HepG2 (cell line): Measurements from ENCODE around the gene NT5C1B. TPM values are rescaled to one million over a fixed set of nuclear protein-coding genes. Genes with fewer than 3 reads are reported as not detected.
A peak's percentile ranks its signal among the peaks of the same experiment; 100 is the strongest.

ENCODE experiments used
- ADNP ChIP-seq: sonication (generic); formaldehyde crosslinking; IDR thresholded peaks from 2 replicates; pipeline ENCODE4 v1.4.0; 2020; ENCODE audit warnings: missing genetic modification reagents
- BRCA1 ChIP-seq: sonication (generic); formaldehyde crosslinking; IDR thresholded peaks from 2 replicates; pipeline ENCODE4 v1.4.0; 2020; ENCODE audit warnings: missing genetic modification reagents
- DPF2 ChIP-seq: sonication (generic); formaldehyde crosslinking; IDR thresholded peaks from 2 replicates; pipeline ENCODE4 v1.4.0; 2020; ENCODE audit warnings: mild to moderate bottlenecking, low read depth, missing genetic modification reagents, borderline replicate concordance
- HNF4G ChIP-seq, 2 experiments: sonication (generic) in 1 of 2; formaldehyde crosslinking in 1 of 2; IDR thresholded peaks; 2 replicates each; pipeline versions ENCODE4 v1.4.0 to v1.6.1; 2011 to 2020; ENCODE audit warnings: borderline replicate concordance in 2 of 2, low read depth in 2 of 2, mild to moderate bottlenecking in 2 of 2, low read length in 1 of 2, missing genetic modification reagents in 1 of 2, moderate library complexity in 1 of 2
- KLF6 ChIP-seq: IDR thresholded peaks from 2 replicates; pipeline ENCODE4 v1.8.0; 2016; ENCODE audit warnings: missing biosample characterization, missing genetic modification reagents
- MEIS1 ChIP-seq: sonication (generic); formaldehyde crosslinking; IDR thresholded peaks from 2 replicates; pipeline ENCODE4 v1.9.0; 2021; ENCODE audit warnings: mild to moderate bottlenecking, missing genetic modification reagents, moderate library complexity, borderline replicate concordance
- NFE2 ChIP-seq: sonication (generic); formaldehyde crosslinking; IDR thresholded peaks from 2 replicates; pipeline ENCODE4 v1.4.0; 2020; ENCODE audit warnings: missing genetic modification reagents
- PLRG1 ChIP-seq: fragments of 450-650 bp; conservative IDR thresholded peaks from 2 replicates; pipeline ENCODE4 v1.6.1; 2016
- PTBP1 ChIP-seq: fragments of 200-400 bp; formaldehyde crosslinking; IDR thresholded peaks from 2 replicates; pipeline ENCODE4 v1.6.1; 2018; ENCODE audit warnings: low read length, low read depth; ENCODE audit not compliant: poor library complexity, severe bottlenecking
- SNAI1 ChIP-seq: sonication (generic); formaldehyde crosslinking; IDR thresholded peaks from 2 replicates; pipeline ENCODE4 v1.5.0; 2020; ENCODE audit warnings: mild to moderate bottlenecking, missing genetic modification reagents, borderline replicate concordance
- SSRP1 ChIP-seq: IDR thresholded peaks from 2 replicates; pipeline ENCODE4 v1.6.1; 2016; ENCODE audit warnings: control low read depth
- TERF1 ChIP-seq: sonication (generic); formaldehyde crosslinking; IDR thresholded peaks from 2 replicates; pipeline ENCODE4 v1.8.0; 2022; ENCODE audit warnings: mild to moderate bottlenecking, missing genetic modification reagents, moderate library complexity
- ZHX1 ChIP-seq: sonication (generic); formaldehyde crosslinking; IDR thresholded peaks from 2 replicates; pipeline ENCODE4 v1.8.1; 2022; ENCODE audit warnings: low read depth, mild to moderate bottlenecking, missing genetic modification reagents
- ZKSCAN5 ChIP-seq: sonication (generic); formaldehyde crosslinking; IDR thresholded peaks from 2 replicates; pipeline ENCODE4 v1.5.1; 2020; ENCODE audit warnings: mild to moderate bottlenecking, missing genetic modification reagents
- ZMYM2 ChIP-seq: sonication (generic); formaldehyde crosslinking; IDR thresholded peaks from 2 replicates; pipeline ENCODE4 v1.8.0; 2022; ENCODE audit warnings: mild to moderate bottlenecking, missing genetic modification reagents
- ZNF124 ChIP-seq: sonication (generic); formaldehyde crosslinking; IDR thresholded peaks from 2 replicates; pipeline ENCODE4 v1.4.0; 2020; ENCODE audit warnings: missing genetic modification reagents
- ZNF276 ChIP-seq: sonication (generic); formaldehyde crosslinking; IDR thresholded peaks from 2 replicates; pipeline ENCODE4 v1.4.0; 2020; ENCODE audit warnings: mild to moderate bottlenecking, low read depth, missing genetic modification reagents
- ZNF350 ChIP-seq: sonication (generic); formaldehyde crosslinking; IDR thresholded peaks from 2 replicates; pipeline ENCODE4 v1.4.0; 2020; ENCODE audit warnings: mild to moderate bottlenecking, low read depth, missing genetic modification reagents, borderline replicate concordance
- ZNF546 ChIP-seq: sonication (generic); formaldehyde crosslinking; conservative IDR thresholded peaks from 2 replicates; pipeline ENCODE4 v1.8.1; 2023; ENCODE audit warnings: mild to moderate bottlenecking, missing genetic modification reagents
- ZNF749 ChIP-seq: sonication (generic); formaldehyde crosslinking; IDR thresholded peaks from 2 replicates; pipeline ENCODE4 v1.8.0; 2022; ENCODE audit warnings: mild to moderate bottlenecking, missing genetic modification reagents, moderate library complexity, borderline replicate concordance
- ZSCAN29 ChIP-seq: sonication (generic); formaldehyde crosslinking; conservative IDR thresholded peaks from 2 replicates; pipeline ENCODE4 v1.4.0; 2020; ENCODE audit warnings: mild to moderate bottlenecking, missing genetic modification reagents
- polyA plus RNA-seq, 8 experiments: library from polyadenylated mRNA; depleted of rRNA in 3 of 8; stranded (reverse) in 7 of 8; unstranded in 1 of 8; fragments of >200 nt; fragmentation: Illumina TruSeq in 4 of 8; extraction: Trizol in 4 of 8; gene quantifications; 2 replicates each; pipeline versions ENCODE4 v1.2.1 to v1.2.3, GENCODE V29; 2011 to 2016; ENCODE audit warnings: low read depth in 4 of 8, missing spikeins in 1 of 8, mixed read lengths in 1 of 8; ENCODE audit not compliant: insufficient read depth in 1 of 8
- total RNA-seq, 5 experiments: library from RNA; depleted of rRNA; stranded (reverse); fragments of >200 nt; fragmentation: Illumina TruSeq; extraction: Trizol; gene quantifications; 2 replicates each; pipeline ENCODE4 v1.2.3, GENCODE V29; 2016; ENCODE audit warnings: low read depth in 1 of 5
- TF ChIP-seq, protein P1 (sequence below): sonication (generic); formaldehyde crosslinking; IDR thresholded peaks from 2 replicates; pipeline ENCODE4 v1.4.0; 2020; ENCODE audit warnings: mild to moderate bottlenecking, missing genetic modification reagents

The NT5C1B gene
- total and polyA plus RNA-seq, 2 of the 13 experiments (the other 11 are each of a cell fraction or from before 2014, with no cell fraction given): not detected

GRCh38 chr2:18560031-18560796 lies 29.2 kb downstream of the NT5C1B start, which contains the start of gene RDH14 (continued):
- TF ChIP-seq ZNF276 (CRISPR knock-in tag) (peak; percentile 80; the same call in 1 of the 2 replicates), SSRP1 (CRISPR knock-in tag) (no peak; the same call in 1 of the 2 replicates), KLF6 (CRISPR knock-in tag) (peak; percentile 95), ZNF749 (CRISPR knock-in tag) (peak; percentile 44; the same call in 1 of the 2 replicates), ZMYM2 (CRISPR knock-in tag) (no peak), DPF2 (no peak), ADNP (CRISPR knock-in tag) (no peak), ZSCAN29 (no peak; the same call in 1 of the 2 replicates), PTBP1 (no peak), NFE2 (CRISPR knock-in tag) (no peak), MEIS1 (peak; percentile 43), TERF1 (CRISPR knock-in tag) (peak; percentile 88), ZKSCAN5 (no peak), ZNF124 (CRISPR knock-in tag) (peak; percentile 78; the same call in 1 of the 2 replicates), ZNF546 (peak; percentile 99), PLRG1 (no peak), BRCA1 (peak; percentile 78; the same call in 1 of the 2 replicates), ZNF350 (CRISPR knock-in tag) (peak; percentile 98), ZHX1 (CRISPR knock-in tag) (no peak; the same call in none of the 2 replicates), SNAI1 (CRISPR knock-in tag) (0 out of 2 replicates have a peak, but pooled peaks have one; percentile 49), HNF4G (IDR thresholded peaks at IDR 0.05; ENCODE audit: borderline replicate concordance, low read depth, low read length) (no peak; the same call in 1 of the 2 replicates), HNF4G (CRISPR knock-in tag; IDR thresholded peaks at IDR 0.05; ENCODE audit: borderline replicate concordance, low read depth) (peak; percentile 64)
- TF ChIP-seq, protein P1, sequence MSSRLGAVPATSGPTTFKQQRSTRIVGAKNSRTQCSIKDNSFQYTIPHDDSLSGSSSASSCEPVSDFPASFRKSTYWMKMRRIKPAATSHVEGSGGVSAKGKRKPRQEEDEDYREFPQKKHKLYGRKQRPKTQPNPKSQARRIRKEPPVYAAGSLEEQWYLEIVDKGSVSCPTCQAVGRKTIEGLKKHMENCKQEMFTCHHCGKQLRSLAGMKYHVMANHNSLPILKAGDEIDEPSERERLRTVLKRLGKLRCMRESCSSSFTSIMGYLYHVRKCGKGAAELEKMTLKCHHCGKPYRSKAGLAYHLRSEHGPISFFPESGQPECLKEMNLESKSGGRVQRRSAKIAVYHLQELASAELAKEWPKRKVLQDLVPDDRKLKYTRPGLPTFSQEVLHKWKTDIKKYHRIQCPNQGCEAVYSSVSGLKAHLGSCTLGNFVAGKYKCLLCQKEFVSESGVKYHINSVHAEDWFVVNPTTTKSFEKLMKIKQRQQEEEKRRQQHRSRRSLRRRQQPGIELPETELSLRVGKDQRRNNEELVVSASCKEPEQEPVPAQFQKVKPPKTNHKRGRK (CRISPR knock-in tag): no peak; the same call in 1 of the 2 replicates
